IMR-90 (cell line): ENCODE data around the gene C2CD4C. TPM values are rescaled to one million over a fixed set of nuclear protein-coding genes. Genes with fewer than 3 reads are reported as not detected.

Experiments used
- ATAC-seq: fragments of 200-7000 bp; cut with Tn5 transposase; 2 replicates; pipeline ENCODE4 v1.9.1; 2020; ENCODE audit warnings: low read depth, mild to moderate bottlenecking, moderate library complexity
- BruUV-seq: library from RNA; stranded (reverse); fragments of 400-500 nt; replicated peaks from 2 replicates; lab custom pipeline; 2021; lab: Mats Ljungman, UMichigan
- CTCF ChIA-PET: fragments of 300-600 bp; formaldehyde crosslinking; extraction: SDS; loops from one replicate; lab custom pipeline; 2021; ENCODE audit warnings: antibody characterized with exemption; lab: Yijun Ruan, JAX
- POLR2A ChIA-PET: fragments of 300-600 bp; sonication (Branson Sonifier 250); formaldehyde crosslinking; loops from one replicate; lab custom pipeline; 2022; ENCODE audit warnings: antibody characterized with exemption; ENCODE audit not compliant: unreplicated experiment; lab: Charles Lee
- DNase-seq: peaks from one replicate; pipeline ENCODE4 v3.0.0; 2013
- H2AFZ ChIP-seq: replicated peaks from 2 replicates; pipeline ENCODE3; 2013; ENCODE audit warnings: low read length, mild to moderate bottlenecking; ENCODE audit not compliant: poor library complexity
- H2AK5ac ChIP-seq: 2 replicates; pipeline ENCODE4 v1.6.1; 2013; ENCODE audit warnings: low read depth, low read length, inconsistent platforms
- H2AK9ac ChIP-seq: replicated peaks from 2 replicates; pipeline ENCODE3; 2013; ENCODE audit warnings: mild to moderate bottlenecking, low read depth, low read length, moderate library complexity; ENCODE audit not compliant: poor library complexity
- H2BK120ac ChIP-seq: 2 replicates; pipeline ENCODE4 v1.6.1; 2013; ENCODE audit warnings: low read depth, low read length, inconsistent platforms
- H2BK15ac ChIP-seq: 3 replicates; pipeline ENCODE4 v1.6.1; 2013; ENCODE audit warnings: low read depth, low read length, inconsistent platforms
- H2BK20ac ChIP-seq: 2 replicates; pipeline ENCODE4 v1.6.1; 2013; ENCODE audit warnings: low read depth, mild to moderate bottlenecking, inconsistent platforms, low read length, moderate library complexity
- H2BK5ac ChIP-seq: 2 replicates; pipeline ENCODE4 v1.6.1; 2013; ENCODE audit warnings: mild to moderate bottlenecking, low read depth, low read length, inconsistent platforms; ENCODE audit not compliant: poor library complexity, severe bottlenecking
- H3K14ac ChIP-seq: replicated peaks from 2 replicates; pipeline ENCODE4 v1.6.1; 2013; ENCODE audit warnings: low read depth, low read length, inconsistent platforms
- H3K18ac ChIP-seq: 2 replicates; pipeline ENCODE4 v1.6.1; 2013; ENCODE audit warnings: low read depth, low read length, control low read depth
- H3K23ac ChIP-seq: 2 replicates; pipeline ENCODE4 v1.6.1; 2013; ENCODE audit warnings: low read depth, low read length, inconsistent platforms
- H3K27ac ChIP-seq: 2 replicates; pipeline ENCODE4 v1.5.1; 2013; ENCODE audit warnings: mild to moderate bottlenecking, control low read depth, low read length; ENCODE audit not compliant: insufficient read depth
- H3K27me3 ChIP-seq: 2 replicates; pipeline ENCODE4 v1.6.1; 2013; ENCODE audit warnings: low read length; ENCODE audit not compliant: control insufficient read depth, insufficient read depth
- H3K36me3 ChIP-seq: 2 replicates; pipeline ENCODE4 v1.6.1; 2013; ENCODE audit warnings: low read length, mixed read lengths; ENCODE audit not compliant: control insufficient read depth, insufficient read depth
- H3K4ac ChIP-seq: 2 replicates; pipeline ENCODE4 v1.6.1; 2013; ENCODE audit warnings: low read depth, low read length, inconsistent platforms
- H3K4me1 ChIP-seq: 2 replicates; pipeline ENCODE4 v1.6.1; 2013; ENCODE audit warnings: low read length, mixed read lengths; ENCODE audit not compliant: control insufficient read depth, insufficient read depth
- H3K4me2 ChIP-seq: 2 replicates; pipeline ENCODE4 v1.6.1; 2013; ENCODE audit warnings: low read depth, mild to moderate bottlenecking, control low read depth, low read length, moderate library complexity
- H3K4me3 ChIP-seq: 2 replicates; pipeline ENCODE4 v1.5.1; 2013; ENCODE audit warnings: low read depth, mild to moderate bottlenecking, control low read depth, low read length, moderate library complexity; ENCODE audit not compliant: insufficient read depth
- H3K56ac ChIP-seq: 2 replicates; pipeline ENCODE4 v1.6.1; 2013; ENCODE audit warnings: low read length, inconsistent platforms; ENCODE audit not compliant: insufficient read depth; ENCODE audit errors: extremely low read depth
- H3K79me1 ChIP-seq, 2 experiments: 2 replicates each; pipeline ENCODE4 v1.6.1; 2013; ENCODE audit warnings: low read length in 2 of 2, inconsistent platforms in 1 of 2, low read depth in 1 of 2
- H3K9ac ChIP-seq: 2 replicates; pipeline ENCODE4 v1.6.1; 2013; ENCODE audit warnings: low read depth, low read length, control low read depth
- H3K9me1 ChIP-seq: 2 replicates; pipeline ENCODE4 v1.6.1; 2013; ENCODE audit warnings: low read length, inconsistent platforms; ENCODE audit not compliant: insufficient read depth
- H3K9me3 ChIP-seq: 2 replicates; pipeline ENCODE4 v1.6.1; 2013; ENCODE audit warnings: low read length; ENCODE audit not compliant: control insufficient read depth, insufficient read depth
- H4K20me1 ChIP-seq: 2 replicates; pipeline ENCODE4 v1.6.1; 2013; ENCODE audit warnings: low read length, inconsistent platforms; ENCODE audit not compliant: insufficient read depth
- H4K5ac ChIP-seq: 2 replicates; pipeline ENCODE4 v1.6.1; 2013; ENCODE audit warnings: mild to moderate bottlenecking, low read depth, low read length, control low read depth
- H4K8ac ChIP-seq, 2 experiments: 2 replicates each; pipeline ENCODE4 v1.6.1; 2013; ENCODE audit warnings: low read depth in 2 of 2, low read length in 2 of 2, control low read depth in 1 of 2, inconsistent platforms in 1 of 2
- H4K91ac ChIP-seq: 2 replicates; pipeline ENCODE4 v1.6.1; 2013; ENCODE audit warnings: low read depth, low read length, inconsistent platforms; ENCODE audit not compliant: insufficient read depth
- CEBPB ChIP-seq: IDR thresholded peaks from 2 replicates; pipeline ENCODE4 v1.6.1; 2012; ENCODE audit warnings: low read depth, low read length, improper control_type of control experiment
- CHD1 ChIP-seq: IDR thresholded peaks from 2 replicates; pipeline ENCODE4 v1.6.1; 2012; ENCODE audit warnings: low read depth, low read length, improper control_type of control experiment
- MXI1 ChIP-seq: IDR thresholded peaks from 2 replicates; pipeline ENCODE4 v1.6.1; 2012; ENCODE audit warnings: low read depth, mild to moderate bottlenecking, low read length, moderate library complexity, borderline replicate concordance
- RCOR1 ChIP-seq: IDR thresholded peaks from 2 replicates; pipeline ENCODE4 v1.6.1; 2012; ENCODE audit warnings: mild to moderate bottlenecking, low read length, improper control_type of control experiment; ENCODE audit not compliant: insufficient replicate concordance
- RFX5 ChIP-seq: IDR thresholded peaks from 2 replicates; pipeline ENCODE4 v1.8.0; 2012; ENCODE audit warnings: low read depth, mild to moderate bottlenecking, low read length, moderate library complexity
- WGBS, 2 experiments: methylation state at CpG; one replicate each; pipeline versions ENCODE4 v1.1.5 to v1.1.7; 2013; ENCODE audit warnings: missing lambda C conversion rate in 2 of 2; ENCODE audit not compliant: insufficient read length in 1 of 2; ENCODE audit errors: extremely low coverage in 2 of 2; 5-methylcytosine and 5-hydroxymethylcytosine counted together
- dilution Hi-C: fragments of 300-500 bp; cut with HindIII; formaldehyde crosslinking; loops from one replicate; pipeline ENCODE4 v1.14.3; 2018; ENCODE audit warnings: low sequenced_read_pairs; ENCODE audit not compliant: unreplicated experiment
- in situ Hi-C: fragments of 300-500 bp; cut with MboI; formaldehyde crosslinking; loops from 3 replicates; pipeline ENCODE4 v1.14.3; 2019; ENCODE audit warnings: low sequenced_read_pairs, inconsistent platforms, mixed read lengths
- intact Hi-C: fragments of 100-400 bp; cut with micrococcal nuclease; formaldehyde crosslinking; loops from 2 replicates; pipeline ENCODE4 v1.10.0; 2022
- polyA plus RNA-seq, 3 experiments: library from polyadenylated mRNA; depleted of rRNA; stranded (reverse); fragments of >200 nt; gene quantifications; 2 replicates each; pipeline ENCODE4 v1.2.3, GENCODE V29; 2012; ENCODE audit warnings: low replicate concordance in 1 of 3
- total RNA-seq: library from RNA; depleted of rRNA; stranded (reverse); fragments of >200 nt; gene quantifications from 2 replicates; pipeline ENCODE4 v1.2.3, GENCODE V29; 2012
- TF ChIP-seq, protein P1 (sequence below): fragments of 150-350 bp; IDR thresholded peaks from 2 replicates; pipeline ENCODE4 v1.6.1; 2017; ENCODE audit warnings: mild to moderate bottlenecking, antibody characterized with exemption, low read length, low read depth

Gene C2CD4C
- total and polyA plus RNA-seq, 2 of the 4 experiments (the other 2 are of a cell fraction), result under 0.01 to 0.07 TPM

DNA sequence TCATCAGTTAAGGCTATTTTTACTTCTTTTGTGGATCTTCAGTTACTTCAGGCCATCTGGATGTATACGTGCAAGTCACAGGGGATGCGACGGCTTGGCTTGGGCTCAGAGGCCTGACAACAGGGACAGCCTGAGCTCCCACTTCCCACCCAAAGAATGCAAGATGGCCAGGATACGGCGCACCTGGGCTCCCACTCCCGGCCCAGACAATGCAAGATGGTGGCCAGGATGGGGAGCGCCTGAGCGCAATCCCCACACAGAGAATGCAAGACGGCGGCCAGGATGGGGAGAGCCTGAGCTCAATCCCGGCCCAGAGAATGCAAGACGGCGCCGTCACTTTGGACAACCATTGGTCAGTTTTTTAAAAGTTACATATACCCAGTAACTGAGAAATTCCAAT, 39.1 kb downstream of the C2CD4C start:
- Histone ChIP-seq H3K18ac (no peak overlapping the region), H3K23ac (no peak overlapping the region), H2BK5ac (no peak overlapping the region), H2BK15ac (no peak overlapping the region), H3K4ac (no peak overlapping the region), H3K9me3 (peaks cover 8% of the 10 kb centered on the region), H2AFZ (no peak overlapping the region), H4K5ac (no peak overlapping the region), H3K9ac (no peak overlapping the region), H2BK120ac (no peak overlapping the region), H2AK9ac (no peak overlapping the region), H4K20me1 (no peaks in the 10 kb centered on the region), H3K4me3 (no peak overlapping the region), H4K8ac (no peak overlapping the region), H3K4me1 (peaks cover 1% of the 10 kb centered on the region; the same call in 1 of the 2 replicates), H3K56ac (no peak overlapping the region), H4K91ac (no peak overlapping the region), H3K36me3 (no peaks in the 10 kb centered on the region), H3K79me1 (no peaks in the 10 kb centered on the region), H3K27me3 (peaks cover 63% of the 10 kb centered on the region), H3K9me1 (no peaks in the 10 kb centered on the region), H2BK20ac (no peak overlapping the region), H3K27ac (no peak overlapping the region), H3K14ac (no peak overlapping the region), H3K4me2 (no peak overlapping the region), H2AK5ac (no peak overlapping the region)
- TF ChIP-seq RCOR1 (no peak), RFX5 (no peak), CEBPB (no peak), CHD1 (no peak), MXI1 (no peak)
- TF ChIP-seq, protein P1, sequence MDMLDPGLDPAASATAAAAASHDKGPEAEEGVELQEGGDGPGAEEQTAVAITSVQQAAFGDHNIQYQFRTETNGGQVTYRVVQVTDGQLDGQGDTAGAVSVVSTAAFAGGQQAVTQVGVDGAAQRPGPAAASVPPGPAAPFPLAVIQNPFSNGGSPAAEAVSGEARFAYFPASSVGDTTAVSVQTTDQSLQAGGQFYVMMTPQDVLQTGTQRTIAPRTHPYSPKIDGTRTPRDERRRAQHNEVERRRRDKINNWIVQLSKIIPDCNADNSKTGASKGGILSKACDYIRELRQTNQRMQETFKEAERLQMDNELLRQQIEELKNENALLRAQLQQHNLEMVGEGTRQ, result no peak
- 92% methylated on average over 5 of the region's 14 CpGs; no CpG with 5 or more reads in 1 of the 2 experiments for WGBS, 2 experiments
- no peak for DNase-seq
- ChIA-PET POLR2A (no interaction called here), CTCF (no interaction called here)
- dilution Hi-C loops, result no loop called here
- ATAC-seq, result no peak
- BruUV-seq, result no TSS peak
- in situ Hi-C loops, result no loop called here
- intact Hi-C loops, result no loop called here
